Stimulated activated CD8-positive, alpha-beta memory T cell treated with anti-CD3 and anti-CD28 coated beads, Interleukin-2, amount 100 ng/mL, for 1 hour (primary cell): ENCODE measurements around the gene FSIP1.

Experiments
- DNase-seq, 2 donors: peaks; one replicate each; pipeline ENCODE4 v3.0.0-alpha.2; 2020; ENCODE audit warnings: low read depth in 2 of 2

FSIP1 gene

DNA sequence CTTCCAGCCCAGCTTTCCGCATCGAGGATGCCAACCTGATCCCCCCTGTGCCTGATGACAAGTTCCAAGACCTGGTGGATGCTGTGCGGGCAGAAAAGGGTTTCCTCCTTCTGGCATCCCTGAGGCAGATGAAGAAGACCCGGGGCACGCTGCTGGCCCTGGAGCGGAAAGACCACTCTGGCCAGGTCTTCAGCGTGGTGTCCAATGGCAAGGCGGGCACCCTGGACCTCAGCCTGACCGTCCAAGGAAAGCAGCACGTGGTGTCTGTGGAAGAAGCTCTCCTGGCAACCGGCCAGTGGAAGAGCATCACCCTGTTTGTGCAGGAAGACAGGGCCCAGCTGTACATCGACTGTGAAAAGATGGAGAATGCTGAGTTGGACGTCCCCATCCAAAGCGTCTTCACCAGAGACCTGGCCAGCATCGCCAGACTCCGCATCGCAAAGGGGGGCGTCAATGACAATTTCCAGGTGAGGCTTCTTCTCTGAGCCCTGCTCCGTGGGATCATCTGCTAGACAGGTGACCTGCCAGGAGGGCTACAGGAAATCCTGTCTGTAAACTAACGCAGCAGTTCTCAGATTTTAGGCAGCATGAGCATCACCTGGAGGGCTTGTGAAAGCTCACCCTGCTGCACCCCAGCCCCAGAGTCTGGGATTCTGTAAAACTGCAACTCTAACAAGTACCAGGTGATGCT is 200.2 kb downstream of the FSIP1 start:
- no peak for DNase-seq

- no peak for DNase-seq
These were observed 200.8 kb downstream of the FSIP1 start for GRCh38 chr15:39581793-39582285.

DNA sequence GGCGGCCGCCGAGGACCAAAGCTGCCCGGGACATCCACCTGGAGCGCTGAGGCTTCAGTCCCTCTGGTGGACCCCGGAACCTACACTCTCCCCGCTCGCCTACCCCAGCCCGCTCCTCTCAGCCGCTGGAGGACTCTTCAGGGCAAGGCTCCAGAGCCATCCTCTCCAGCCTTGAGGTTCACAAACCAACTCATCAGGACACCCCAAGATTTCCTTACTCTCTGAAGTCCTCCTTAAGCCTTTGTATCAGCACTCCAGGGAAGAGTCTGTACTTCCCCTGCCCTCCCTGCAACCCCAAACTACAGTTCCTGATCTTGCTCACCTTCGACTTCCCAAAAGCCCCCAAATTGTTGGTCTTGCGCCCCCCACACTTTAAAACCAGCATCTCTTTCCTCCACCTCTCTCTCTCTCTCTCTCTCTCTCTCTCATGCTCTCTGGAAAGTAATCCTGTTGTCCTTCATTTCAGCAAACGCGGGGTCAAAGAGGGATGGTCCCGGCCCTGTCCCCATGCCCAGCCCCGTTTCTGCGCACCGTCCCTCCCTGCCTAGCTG is 201.3 kb downstream of the FSIP1 start:
- DNase-seq, result no peak

DNA sequence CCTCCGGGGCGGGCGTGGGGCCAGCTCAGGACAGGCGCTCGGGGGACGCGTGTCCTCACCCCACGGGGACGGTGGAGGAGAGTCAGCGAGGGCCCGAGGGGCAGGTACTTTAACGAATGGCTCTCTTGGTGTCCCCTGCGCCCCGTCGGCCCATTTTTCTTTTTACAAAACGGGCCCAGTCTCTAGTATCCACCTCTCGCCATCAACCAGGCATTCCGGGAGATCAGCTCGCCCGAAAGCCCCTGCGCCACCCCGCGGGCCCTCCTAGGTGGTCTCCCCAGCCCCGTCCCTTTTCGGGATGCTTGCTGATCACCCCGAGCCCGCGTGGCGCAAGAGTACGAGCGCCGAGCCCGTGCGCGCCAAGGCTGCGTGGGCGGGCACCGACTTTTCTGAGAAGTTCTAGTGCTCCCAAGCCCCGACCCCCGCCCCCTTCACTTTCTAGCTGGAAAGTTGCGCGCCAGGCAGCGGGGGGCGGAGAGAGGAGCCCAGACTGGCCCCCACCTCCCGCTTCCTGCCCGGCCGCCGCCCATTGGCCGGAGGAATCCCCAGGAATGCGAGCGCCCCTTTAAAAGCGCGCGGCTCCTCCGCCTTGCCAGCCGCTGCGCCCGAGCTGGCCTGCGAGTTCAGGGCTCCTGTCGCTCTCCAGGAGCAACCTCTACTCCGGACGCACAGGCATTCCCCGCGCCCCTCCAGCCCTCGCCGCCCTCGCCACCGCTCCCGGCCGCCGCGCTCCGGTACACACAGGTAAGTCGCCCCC is 202.0 kb downstream of the FSIP1 start, which contains the start of gene THBS1:
THBS1 (plus strand) TSS at position 595 of the 757 bp plus-strand sequence. CDS start 779 bp downstream, outside the sequence.
- DNase-seq, result peak in 1 of 2 donors; percentile 6

GRCh38 chr15:39580117-39580484 is 202.5 kb downstream of the FSIP1 start:
- peak; percentile 76 to 78 for DNase-seq

DNA sequence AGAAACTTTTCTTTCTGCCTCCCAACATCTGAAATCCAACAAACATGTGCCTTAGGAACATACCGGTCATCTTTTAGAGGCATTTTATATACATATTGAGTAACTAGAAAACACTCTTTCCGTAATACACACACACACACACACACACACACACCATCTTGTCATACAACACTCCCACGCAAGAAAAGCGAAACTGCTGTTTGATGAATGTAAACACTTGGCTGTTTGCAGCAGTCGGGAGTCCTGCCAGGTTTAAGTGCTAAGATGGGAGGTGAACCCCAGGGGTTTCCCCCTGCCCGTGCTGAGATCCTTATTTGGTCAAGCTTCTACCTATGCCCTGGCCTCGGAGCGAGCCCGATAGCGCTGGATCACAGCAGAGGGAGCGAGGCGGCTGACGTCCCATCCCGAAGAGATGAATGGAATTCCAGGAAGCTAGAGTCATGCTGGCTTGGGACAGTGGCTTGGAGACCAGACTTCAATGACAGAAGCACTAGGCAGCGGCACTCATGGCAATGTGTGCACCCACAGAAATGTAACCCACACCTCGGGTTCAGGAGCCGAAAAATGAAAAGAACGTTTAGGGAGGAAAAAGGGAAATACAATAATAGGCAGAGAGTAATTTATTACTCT is 203.0 kb downstream of the FSIP1 start:
- no peak for DNase-seq

- no peak for DNase-seq
These were observed 203.7 kb downstream of the FSIP1 start for GRCh38 chr15:39578851-39579486.

DNA sequence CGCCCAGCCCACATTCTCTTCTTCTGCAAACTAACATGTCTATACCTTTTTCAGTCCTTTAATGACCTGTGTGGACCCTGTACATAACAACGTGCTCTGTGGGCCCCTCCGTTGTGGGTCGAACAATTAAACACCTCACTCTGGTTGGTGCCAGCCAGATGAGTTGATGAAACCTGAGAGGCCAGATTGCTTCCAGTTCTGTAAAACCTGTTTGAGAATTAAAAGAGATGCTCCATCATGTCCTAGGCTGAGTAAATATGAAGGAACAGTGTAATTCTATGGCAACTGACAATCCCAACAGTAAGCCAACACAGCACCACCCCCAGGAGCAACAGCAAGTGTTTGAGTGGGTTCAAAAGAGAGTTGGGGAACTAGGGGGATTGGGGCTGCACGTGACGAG is 207.5 kb downstream of the FSIP1 start:
- DNase-seq, result no peak

DNA sequence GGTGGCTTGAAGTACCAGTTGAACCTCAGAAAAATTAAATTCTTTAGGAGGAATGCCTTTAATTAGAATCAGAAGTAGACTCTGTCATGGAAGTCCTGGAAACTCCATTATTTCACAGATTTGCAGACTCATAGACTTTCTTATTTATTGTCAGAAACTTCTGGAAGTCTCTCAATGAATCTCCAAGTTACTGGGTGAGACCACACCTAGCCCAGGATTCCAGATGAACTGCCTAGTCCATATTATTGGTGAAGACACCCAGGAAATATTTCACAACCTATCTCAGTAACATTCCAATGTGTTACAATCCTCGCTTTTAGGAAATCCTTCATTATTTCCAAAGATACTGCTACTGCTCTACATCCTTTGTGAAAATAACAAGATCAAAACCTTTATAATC is 208.2 kb downstream of the FSIP1 start:
- no peak for DNase-seq

DNA sequence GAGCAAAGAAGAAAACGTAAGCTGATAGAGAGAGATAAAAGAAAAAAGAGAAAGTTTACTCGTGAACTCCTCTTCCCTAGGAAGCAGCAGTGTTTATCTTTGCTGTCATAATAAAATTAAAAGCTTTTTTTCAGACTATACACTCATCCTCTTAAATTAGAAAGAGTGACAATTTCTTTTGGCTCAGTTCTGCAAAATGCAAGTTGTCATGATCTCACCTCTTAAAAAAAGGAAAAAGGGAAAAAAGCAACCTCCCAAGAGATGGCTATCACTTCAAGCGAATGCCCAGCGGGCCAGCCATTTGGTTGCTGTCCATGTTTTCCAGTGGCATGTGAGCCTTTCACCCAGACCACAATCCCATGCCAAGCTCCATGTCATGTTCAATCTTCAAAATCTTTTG is 208.8 kb downstream of the FSIP1 start:
- no peak for DNase-seq

GRCh38 chr15:39573287-39573686 is 209.4 kb downstream of the FSIP1 start:
- no peak for DNase-seq

DNA sequence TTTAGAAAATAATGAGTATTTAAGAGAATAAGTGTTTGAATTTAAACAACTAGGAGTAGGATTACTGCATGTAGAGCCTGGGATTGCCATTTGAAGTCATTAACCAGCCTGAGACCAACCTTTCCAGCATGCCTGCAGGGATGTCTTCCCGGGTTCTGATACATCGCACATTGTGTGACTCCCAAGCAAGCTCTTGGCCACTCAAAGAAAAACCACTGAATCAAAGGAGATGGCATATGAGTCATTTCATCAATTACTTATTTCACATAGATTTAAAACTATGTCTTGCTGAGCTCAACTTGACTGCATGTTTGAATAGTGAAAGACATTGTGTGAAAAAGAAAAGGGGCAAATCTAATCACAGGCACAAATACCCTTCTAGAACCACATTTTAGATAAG is 216.8 kb downstream of the FSIP1 start:
- no peak for DNase-seq

- DNase-seq, result no peak
These were observed 217.5 kb downstream of the FSIP1 start for GRCh38 chr15:39564972-39565665.

DNA sequence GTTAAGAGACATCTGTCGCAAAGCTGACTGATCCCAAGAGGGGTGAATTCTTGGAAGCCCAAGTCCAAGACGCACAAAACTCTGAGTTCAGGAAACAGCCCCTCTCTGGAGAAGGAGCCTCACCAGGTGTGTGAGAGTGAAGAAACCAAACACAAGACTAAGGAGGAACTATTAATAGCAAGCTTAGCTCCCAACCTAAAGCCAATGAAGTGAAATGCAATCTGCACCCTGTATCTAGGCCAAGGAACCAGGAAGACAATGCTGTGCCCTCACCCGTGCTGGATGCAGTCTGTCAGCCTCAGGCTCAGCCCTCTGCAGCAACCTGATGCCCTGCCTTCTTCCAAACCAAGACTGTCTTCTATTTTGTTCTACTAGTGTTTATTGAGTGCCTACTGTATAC is 224.2 kb downstream of the FSIP1 start:
- DNase-seq, result no peak

GRCh38 chr15:39556461-39556860 is 226.2 kb downstream of the FSIP1 start:
- no peak for DNase-seq

DNA sequence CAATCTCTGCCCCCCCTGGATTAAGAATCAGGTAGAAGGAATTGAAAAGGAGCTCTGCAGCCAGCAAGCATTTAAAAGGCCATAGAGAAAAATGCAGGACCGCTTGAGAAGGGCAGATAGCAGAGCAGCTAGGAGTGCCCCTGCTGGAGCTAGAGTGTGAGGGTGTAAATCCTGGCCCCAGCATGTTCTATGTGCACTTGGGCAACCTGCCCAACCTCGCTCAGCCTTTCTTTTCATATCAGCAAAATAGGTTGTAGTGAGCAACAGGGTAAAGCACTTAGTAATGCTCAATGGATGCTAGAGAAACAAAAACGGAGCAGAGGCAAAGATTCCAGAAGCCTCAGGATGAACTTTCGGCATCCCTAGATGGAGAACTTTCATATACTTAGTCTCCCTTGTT is 226.8 kb downstream of the FSIP1 start:
- no peak for DNase-seq

DNA sequence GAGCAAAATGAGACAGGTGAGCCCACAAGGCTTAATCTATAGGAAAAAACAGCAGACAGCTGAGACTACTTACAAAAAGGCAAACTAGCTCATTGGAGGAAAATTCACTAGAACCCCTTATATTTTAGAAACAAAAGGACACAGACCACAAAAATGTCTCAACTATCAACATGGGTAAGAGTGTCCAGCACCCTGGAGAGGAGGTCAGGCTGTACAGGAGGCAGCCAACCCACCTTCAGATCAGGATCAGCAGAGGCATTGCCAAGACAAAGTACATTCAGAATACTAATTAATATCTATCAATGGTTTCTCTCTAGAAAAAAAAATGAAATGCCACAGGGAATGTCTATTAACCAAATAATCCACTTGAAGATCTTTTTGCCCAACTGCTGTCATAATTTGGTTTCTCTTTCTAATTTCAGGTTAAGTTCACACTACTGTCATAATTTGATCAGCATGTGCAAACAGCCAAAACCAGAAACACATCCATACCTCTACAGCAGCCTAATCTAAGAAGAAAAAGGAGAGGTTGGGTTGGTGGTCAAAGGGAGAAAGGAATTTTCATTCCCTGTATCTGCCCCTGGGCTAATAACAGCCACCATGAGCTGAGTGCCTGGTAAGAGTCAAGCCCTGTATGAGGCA is 227.8 kb downstream of the FSIP1 start:
- DNase-seq, result no peak

- no peak for DNase-seq
These were observed 228.5 kb downstream of the FSIP1 start for GRCh38 chr15:39553947-39554693.

DNA sequence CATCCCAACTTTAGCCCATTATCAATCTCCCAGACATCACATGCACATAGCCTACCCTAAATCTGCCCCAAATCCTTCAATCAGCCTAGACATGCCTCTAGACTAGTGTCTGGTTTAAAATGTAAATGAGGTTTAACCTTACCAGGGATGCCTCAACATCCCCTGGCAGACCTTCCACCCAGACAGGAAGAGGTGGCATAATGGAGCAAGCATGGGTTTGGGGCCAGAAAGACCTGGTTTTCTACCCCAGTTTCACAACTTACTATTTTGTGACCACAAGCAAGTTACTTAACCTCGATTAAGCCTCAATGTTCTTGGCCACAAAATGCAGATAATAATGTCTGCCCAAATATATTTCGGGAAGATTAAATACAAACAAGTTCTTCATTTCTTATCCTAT is 230.1 kb downstream of the FSIP1 start:
- DNase-seq, result no peak

GRCh38 chr15:39551476-39551875 is 231.2 kb downstream of the FSIP1 start:
- no peak for DNase-seq
